KOPT-K1 (cell line): ENCODE measurements around the gene RHOH.

Experiments used
- H3K27ac ChIP-seq: fragments of 200-600 bp; sonication (generic); 2 replicates; pipeline ENCODE4 v1.5.1; 2016; ENCODE audit warnings: antibody characterized with exemption, mild to moderate bottlenecking, low read depth, low read length; ENCODE audit not compliant: poor library complexity, severe bottlenecking
- H3K36me3 ChIP-seq: fragments of 200-600 bp; sonication (generic); 2 replicates; pipeline ENCODE4 v1.5.1; 2017; ENCODE audit warnings: antibody characterized with exemption, mild to moderate bottlenecking, low read length, moderate library complexity; ENCODE audit not compliant: insufficient read depth
- H3K9me3 ChIP-seq: fragments of 200-600 bp; sonication (generic); 2 replicates; pipeline ENCODE4 v1.5.1; 2017; ENCODE audit warnings: antibody characterized with exemption, low read length, mild to moderate bottlenecking; ENCODE audit not compliant: insufficient read depth, poor library complexity, severe bottlenecking

Gene RHOH

DNA sequence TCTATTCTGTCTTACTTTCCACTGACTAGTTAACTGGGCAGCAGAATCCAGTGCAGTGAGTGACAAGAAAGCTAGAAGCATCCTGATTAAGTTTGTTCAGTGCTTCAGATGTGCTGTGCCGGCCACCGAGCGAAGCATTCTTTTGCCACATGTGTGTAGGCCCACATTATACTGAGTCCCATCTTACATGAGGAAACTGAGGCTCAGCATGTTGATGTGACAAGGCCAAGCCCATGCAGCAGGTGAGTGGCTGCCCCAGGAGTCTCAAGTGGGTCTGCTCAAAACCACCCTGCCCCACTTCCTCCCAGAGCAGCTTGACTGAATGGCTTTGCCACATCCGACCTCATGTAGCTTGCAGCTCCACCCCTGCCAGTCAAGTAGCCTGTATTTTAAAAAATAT is 50.5 kb downstream of the RHOH start:
- H3K36me3 ChIP-seq: peaks cover 53% of the 10 kb centered on the region
- H3K9me3 ChIP-seq: no peaks in the 10 kb centered on the region
- H3K27ac ChIP-seq: peak overlapping the region; percentile 75

DNA sequence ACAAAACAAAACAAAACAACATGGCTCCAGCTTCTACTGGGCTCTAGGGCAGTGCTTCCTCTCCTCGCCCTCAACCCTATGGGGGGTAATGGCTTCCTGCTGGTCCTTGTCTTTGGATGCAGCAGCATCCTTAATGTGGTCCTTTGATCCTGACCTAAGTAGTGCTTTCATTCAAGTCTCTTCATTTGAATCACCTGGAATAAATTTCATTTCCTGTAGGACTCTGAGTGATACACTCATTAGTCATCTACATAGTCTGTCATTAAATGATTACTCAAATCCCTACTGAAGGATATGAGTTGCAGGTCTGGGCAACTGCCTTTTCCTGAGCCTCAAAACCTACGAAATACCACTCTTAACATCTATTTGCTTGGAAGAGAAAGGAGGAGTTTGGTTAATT is 54.5 kb downstream of the RHOH start:
- no peaks in the 10 kb centered on the region for H3K9me3 ChIP-seq
- H3K27ac ChIP-seq: no peak overlapping the region
- H3K36me3 ChIP-seq: peaks cover 13% of the 10 kb centered on the region

DNA sequence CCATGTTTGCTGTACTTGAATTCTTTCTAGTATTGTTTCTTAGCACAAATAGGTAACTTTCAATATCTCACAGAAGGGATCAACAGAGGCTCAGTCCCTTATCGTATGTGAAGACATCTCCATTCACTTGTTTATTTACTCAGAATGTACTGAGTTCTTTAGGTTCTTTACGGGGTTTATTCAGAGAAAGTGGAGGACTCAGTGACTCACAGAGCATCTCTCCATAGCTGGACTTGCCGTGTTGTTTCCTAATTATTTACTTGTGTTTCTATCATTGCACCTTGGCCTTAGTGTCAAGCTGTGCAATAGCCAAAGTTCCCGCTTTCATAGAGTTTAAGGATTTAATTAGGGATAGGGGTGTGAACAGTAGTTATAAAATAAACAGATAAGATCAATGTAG is 57.1 kb downstream of the RHOH start:
- no peaks in the 10 kb centered on the region for H3K9me3 ChIP-seq
- H3K36me3 ChIP-seq: 0 out of 2 replicates have a peak, but pooled peaks cover under 1% of the 10 kb centered on the region
- H3K27ac ChIP-seq: peak overlapping the region; percentile 76

DNA sequence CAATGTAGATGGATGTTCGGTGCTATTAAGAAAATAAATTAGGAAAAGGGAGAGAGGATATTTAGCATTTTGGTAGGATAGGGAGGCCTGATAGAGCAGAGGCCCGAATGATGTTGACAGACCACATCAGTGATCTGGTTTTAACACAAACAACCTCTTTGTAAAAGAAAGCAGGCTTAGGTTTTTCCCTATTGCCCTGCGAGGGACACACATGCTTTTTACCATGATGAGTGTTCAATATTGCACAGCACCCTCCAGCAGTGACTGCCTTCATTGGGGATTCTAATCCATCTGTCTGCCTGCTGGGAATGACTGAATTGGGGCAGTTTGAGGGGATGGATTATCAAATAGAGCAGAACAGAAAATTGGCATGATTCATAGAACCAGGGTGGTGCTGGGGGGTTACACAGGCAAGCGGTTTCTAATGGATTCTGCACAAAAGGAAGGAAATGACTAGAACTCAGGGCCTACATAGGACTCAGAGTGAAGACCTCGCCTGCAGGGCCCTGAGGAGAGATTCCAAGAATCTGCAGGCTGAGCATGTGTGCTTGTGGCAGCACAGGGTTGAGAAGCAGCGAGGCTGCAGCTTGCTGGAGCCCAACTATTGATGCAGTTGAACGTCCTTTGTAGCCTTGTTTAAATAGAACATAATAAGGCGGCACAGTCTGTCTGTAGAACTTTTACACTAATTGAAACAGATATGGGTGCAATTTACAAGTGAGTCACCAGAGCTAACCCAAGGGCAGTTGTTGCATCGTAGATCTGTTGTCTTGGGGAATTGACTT is 58.0 kb downstream of the RHOH start:
- no peaks in the 10 kb centered on the region for H3K9me3 ChIP-seq
- peak overlapping the region; percentile 76 for H3K27ac ChIP-seq
- no peaks in the 10 kb centered on the region for H3K36me3 ChIP-seq

DNA sequence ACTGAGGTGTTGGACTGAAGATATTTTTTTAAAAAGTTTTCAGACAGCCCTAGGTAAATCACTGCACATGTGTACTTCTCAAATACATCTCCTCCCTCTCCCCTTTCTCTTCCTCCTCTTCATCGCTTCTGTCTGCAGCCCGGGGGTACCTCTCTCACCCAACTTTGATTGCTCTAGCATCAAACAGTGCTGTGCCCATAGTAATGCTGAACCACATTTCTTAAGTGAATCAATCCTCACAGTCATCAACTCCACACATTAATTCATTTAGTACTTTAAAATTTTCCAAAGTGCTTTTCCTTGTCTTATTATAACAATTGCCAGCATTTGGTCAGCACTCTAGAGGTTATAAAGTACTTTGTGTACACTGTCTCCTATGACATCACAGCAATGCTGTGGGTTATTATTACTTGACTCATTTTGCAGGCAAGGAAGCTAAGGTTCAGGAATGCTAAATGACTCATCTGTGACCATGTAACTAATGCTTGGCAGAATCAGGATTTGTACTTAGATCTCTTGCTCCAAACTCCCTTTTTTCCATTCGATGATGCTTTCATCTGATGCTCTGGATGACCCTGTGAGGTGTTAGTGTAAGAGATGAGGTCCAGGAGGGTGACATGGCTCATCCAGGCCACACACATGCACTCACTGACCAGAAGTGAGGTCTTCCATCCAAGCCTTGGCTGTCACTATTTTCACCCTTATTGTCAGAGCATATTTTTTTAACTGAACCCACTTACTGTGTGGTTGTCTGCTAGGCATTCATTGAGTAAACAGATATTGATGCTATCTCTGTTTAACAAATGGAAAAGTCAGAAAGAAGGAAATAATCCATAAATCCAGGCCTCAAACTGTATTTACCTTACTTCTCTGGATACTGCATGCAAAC is 58.8 kb downstream of the RHOH start:
- Histone ChIP-seq H3K36me3 (no peaks in the 10 kb centered on the region), H3K27ac (peak overlapping the region; percentile 76), H3K9me3 (no peaks in the 10 kb centered on the region)

DNA sequence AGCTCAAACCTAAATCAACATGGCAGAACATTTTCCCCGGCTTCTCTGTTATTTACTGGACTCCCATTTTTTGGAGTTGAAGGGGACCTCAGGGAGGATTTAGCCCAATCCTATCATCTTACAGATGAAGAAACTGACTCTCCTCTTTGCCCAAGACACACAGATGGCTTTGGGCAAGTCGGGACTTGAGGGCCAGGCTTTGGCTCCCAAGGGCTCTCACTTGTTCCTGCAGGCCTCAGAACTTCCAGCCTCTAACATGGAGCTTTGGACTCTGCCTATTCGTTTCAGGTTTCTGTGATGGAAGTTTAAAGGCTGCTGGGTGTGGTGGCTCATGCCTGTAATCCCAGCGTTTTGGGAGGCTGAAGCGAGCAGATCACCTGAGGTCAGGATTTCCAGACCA is 59.5 kb downstream of the RHOH start:
- no peaks in the 10 kb centered on the region for H3K9me3 ChIP-seq
- peak overlapping the region; percentile 76 for H3K27ac ChIP-seq
- no peaks in the 10 kb centered on the region for H3K36me3 ChIP-seq

DNA sequence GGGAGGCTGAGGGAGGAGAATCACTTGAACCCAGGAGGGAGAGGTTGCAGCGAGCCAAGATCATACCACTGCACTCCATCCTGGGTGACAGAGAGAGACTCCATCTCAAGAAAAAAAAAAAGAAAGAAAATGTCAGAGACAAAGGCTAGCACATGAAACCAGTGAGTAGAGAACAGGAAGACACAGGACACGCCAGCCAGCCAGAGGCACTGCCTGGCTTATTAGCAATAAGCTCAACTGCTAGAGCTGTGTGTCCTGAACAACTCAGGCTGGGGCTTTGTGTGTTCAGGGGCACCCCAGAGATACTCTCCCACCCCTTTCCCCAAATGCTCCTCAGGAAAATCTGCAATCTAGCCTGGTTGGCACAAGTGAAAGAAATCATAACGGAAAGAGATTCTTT is 60.0 kb downstream of the RHOH start:
- Histone ChIP-seq H3K9me3 (no peaks in the 10 kb centered on the region), H3K36me3 (no peaks in the 10 kb centered on the region), H3K27ac (peak overlapping the region; percentile 76)

DNA sequence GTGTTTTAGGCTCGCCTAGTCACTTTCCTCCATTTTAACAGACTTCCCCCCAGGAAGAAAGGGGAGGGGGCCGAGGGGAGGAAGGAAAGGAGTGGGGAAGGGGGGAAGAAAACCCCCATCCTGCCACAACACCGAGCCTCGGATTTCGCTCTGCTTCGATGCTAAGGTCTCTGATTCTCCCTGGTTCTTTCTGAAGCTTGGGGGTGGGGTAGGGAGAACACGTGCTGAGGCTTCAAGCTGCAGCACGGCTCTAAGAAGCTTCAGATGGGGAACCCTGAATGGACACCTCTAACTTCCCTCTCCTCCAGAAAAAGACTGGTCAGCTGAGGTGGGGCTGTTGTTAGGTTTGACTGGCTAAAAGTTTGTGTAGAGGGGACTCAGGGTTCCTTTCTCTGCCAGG is 61.8 kb downstream of the RHOH start:
- Histone ChIP-seq H3K36me3 (no peaks in the 10 kb centered on the region), H3K27ac (peak overlapping the region; percentile 76), H3K9me3 (no peaks in the 10 kb centered on the region)

DNA sequence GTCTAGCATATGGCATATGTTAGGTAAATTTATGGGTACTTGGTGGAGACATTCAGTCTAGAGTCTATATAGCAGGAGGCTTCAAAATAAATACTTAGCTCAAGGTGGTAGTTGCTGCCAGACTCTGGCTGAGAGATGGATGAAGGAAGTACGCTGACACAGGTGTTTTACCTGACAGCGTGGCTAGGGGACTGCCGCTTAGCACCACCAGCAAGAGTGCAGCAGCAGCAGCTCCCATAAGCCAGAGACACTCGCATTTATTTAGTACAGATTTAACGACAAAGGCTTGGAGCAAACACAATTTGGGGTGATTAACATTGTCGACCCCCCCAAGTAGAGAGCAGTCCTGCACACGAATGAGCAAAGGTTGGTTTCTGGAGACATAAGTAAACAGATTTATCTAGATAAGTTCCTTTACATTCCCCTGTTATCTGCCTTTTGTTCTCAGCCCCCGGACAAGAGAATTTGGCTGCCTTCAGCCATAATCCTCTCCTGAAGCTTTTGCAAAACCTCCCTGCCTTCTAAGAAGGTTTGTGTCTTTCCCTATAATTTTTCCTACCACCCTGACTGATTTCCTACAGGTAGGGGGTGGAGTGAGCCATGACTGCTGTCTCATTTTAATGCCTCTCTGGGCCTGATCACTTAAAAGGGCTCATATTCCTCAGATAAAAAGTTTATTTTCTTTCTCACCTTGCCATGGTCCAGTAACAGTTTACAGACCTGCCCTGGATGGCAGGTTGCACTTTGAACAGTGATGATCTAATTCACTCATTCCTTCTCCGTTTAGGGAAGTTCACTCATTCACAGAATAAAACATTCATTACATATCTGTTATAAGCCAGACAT is 64.6 kb downstream of the RHOH start:
- H3K27ac ChIP-seq: peak overlapping the region; percentile 45
- H3K36me3 ChIP-seq: no peaks in the 10 kb centered on the region

DNA sequence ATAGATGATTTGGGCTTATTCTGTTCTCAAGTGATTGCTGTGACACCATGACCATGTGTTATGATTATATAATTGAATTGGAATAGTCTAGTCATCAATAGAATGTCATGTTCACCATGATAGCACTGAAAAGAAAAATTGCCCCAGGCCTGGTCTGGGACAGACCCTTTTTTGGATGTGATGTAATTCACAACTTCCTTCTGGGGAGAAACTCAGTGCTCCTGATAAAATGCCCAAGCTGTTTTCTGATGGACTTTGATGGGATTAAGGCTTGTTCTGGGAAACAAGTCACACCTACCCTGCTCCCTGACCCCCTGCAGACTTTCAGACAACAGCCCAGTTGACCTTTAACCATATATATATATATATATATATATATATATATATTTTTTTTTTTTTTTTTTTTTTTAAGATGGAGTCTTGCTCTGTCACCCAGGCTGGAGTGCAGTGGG is 65.3 kb downstream of the RHOH start:
- peak overlapping the region; percentile 45 for H3K27ac ChIP-seq
- no peaks in the 10 kb centered on the region for H3K36me3 ChIP-seq
- no peaks in the 10 kb centered on the region for H3K9me3 ChIP-seq

More for the DNA sequence above, 64.6 kb downstream of the RHOH start:
- H3K9me3 ChIP-seq: no peaks in the 10 kb centered on the region

DNA sequence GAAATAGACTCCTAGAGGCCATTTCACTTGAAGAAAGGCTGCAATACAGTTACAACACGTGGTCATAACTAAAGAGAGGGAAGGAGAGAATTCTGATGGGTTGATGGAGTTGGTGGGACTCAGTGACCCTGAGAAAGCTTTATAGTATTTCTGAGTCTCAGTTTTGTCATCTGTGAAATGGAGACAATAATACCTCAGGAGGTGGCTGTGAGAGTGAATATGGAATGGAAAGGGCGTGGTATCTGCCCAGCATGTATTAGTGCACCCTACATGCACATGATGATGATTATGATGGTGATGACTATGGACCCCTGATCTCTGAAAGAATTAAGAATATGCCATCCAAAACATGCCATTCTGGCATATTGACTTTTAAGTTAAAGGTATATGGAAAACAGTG is 66.0 kb downstream of the RHOH start:
- peak overlapping the region; percentile 12 for H3K27ac ChIP-seq
- H3K36me3 ChIP-seq: no peaks in the 10 kb centered on the region
- H3K9me3 ChIP-seq: no peaks in the 10 kb centered on the region

DNA sequence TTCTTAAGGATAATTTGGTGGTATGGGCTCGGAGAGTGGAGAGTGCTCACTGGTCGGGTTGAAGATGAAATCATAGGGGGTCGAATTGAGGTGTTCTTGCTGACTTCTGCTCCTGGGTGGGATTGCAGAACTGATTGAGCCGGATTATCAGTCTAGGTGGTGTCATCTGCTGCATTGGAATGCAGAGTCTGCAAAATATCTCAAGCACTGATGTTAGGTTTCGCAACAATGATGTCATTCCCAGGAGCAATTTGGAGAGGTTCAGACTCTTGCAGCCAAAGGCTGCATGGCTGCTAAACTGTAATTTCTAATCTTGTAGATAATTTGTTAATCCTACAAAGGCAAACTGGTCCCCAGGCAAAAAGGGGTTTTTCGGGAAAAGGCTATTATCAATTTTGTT is 67.7 kb downstream of the RHOH start:
- H3K27ac ChIP-seq: peak overlapping the region; percentile 98
- no peaks in the 10 kb centered on the region for H3K36me3 ChIP-seq
- H3K9me3 ChIP-seq: no peaks in the 10 kb centered on the region

DNA sequence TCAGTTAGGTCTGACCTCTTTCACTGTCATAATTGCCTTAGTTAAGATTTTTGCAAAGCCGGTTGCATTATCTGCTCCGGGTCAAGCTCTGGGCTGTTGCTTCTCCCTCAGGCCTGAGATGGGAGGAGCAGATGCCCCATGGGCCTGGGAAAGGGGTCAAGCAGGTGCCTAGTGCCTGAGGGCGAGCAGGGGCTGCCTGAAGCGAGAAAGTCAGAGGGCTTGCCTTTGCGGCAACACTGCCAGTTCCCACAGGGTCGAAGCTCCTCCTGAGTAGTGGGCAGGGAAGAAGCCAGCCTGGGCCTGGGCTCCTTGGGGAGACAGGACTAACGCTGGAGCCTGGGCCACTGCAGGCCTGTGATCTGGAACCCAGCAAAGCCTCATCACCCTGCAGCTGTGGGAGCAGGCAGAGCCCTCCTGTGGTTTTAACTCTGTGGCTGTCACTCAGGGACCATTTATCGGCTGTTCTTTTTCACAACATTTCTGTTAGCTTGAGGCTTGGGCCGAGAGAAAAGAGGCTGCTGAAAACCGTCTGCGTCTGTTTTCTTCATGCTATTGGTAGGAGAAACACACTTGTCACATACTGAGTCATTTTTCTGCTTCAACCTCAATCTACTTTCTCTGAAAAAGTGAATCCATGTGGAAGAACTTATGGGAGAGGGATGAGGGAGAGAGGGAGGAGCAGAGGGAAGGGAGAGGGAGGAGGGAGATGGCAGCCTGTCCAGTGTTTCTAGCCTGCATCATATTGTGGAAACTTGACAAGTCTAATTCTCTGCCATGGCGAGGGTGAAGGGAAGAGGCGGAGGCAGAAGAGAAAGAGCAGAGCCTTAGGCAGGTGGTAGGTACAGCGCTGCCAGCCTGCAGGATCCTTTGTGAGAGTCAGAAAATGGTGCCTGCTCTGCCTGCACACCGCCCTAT is 68.4 kb downstream of the RHOH start:
- Histone ChIP-seq H3K27ac (peak overlapping the region; percentile 98), H3K9me3 (no peaks in the 10 kb centered on the region), H3K36me3 (no peaks in the 10 kb centered on the region)

DNA sequence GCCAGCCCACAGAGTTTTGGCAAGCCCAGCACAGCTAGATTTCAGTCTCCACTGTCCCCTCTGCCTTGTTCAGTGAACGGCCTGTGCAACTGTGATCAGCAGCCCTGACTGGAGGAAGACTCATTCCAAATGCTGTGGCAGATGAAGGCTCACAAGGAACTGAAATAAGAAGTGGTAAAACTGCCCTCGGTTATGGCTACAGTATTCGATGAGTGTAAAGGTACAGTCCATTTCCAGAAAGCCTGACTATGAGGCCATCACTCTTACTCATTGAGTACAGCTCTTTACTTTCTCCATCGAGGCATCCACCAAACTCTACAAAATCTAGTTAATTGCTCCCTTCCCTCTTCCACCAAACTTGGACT is 69.1 kb downstream of the RHOH start:
- H3K27ac ChIP-seq: peak overlapping the region; percentile 98
- no peaks in the 10 kb centered on the region for H3K9me3 ChIP-seq
- H3K36me3 ChIP-seq: no peaks in the 10 kb centered on the region
